Measurements from ENCODE around the gene PCDH15.

DNA sequence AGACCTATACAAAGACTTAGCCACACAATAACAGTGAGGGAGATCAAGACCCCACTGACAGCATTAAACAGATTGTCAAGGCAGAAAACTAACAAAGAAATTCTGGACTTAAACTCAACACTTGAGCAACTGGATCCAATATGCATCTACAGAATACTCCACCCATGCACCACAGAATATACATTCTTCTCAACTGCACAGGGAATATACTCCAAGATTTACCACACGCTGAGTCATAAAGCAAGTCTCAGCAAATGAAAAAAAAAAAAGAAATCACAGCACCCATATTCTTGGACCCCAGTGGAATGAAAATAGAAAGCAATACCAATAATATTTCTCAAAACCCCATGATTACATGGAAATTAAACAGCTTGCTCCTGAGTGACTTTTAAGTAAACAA, 680.2 kb downstream of the PCDH15 start:
- TF ChIP-seq, protein P1, sequence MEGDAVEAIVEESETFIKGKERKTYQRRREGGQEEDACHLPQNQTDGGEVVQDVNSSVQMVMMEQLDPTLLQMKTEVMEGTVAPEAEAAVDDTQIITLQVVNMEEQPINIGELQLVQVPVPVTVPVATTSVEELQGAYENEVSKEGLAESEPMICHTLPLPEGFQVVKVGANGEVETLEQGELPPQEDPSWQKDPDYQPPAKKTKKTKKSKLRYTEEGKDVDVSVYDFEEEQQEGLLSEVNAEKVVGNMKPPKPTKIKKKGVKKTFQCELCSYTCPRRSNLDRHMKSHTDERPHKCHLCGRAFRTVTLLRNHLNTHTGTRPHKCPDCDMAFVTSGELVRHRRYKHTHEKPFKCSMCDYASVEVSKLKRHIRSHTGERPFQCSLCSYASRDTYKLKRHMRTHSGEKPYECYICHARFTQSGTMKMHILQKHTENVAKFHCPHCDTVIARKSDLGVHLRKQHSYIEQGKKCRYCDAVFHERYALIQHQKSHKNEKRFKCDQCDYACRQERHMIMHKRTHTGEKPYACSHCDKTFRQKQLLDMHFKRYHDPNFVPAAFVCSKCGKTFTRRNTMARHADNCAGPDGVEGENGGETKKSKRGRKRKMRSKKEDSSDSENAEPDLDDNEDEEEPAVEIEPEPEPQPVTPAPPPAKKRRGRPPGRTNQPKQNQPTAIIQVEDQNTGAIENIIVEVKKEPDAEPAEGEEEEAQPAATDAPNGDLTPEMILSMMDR (IDR thresholded peaks at IDR 0.05; ENCODE audit: control extremely low read depth in 1 of 3, insufficient read depth in 1 of 3, low read depth in 1 of 3, low read length in 3 of 3), result no peak
- TF ChIP-seq KDM1A (IDR thresholded peaks at IDR 0.05; ENCODE audit: borderline replicate concordance, low read length), result no peak
- TF ChIP-seq POLR2A (IDR thresholded peaks at IDR 0.05; ENCODE audit: control extremely low read depth in 1 of 2, low read depth in 2 of 2, low read length in 2 of 2), result no peak
- TF ChIP-seq POLR2AphosphoS5 (IDR thresholded peaks at IDR 0.05; ENCODE audit: low read depth, low read length), result no peak
- no peak for TF ChIP-seq RAD21 (IDR thresholded peaks at IDR 0.05 in 1 of 2, conservative IDR thresholded peaks at IDR 0.05 in 1 of 2; ENCODE audit: low read depth in 2 of 2, low read length in 2 of 2)
- TF ChIP-seq TEAD4 (IDR thresholded peaks at IDR 0.05; ENCODE audit: low read depth, low read length), result no peak
- no peak for TF ChIP-seq CHD1 (IDR thresholded peaks at IDR 0.05; ENCODE audit: low read depth, low read length)
- no peak for TF ChIP-seq TAF1 (IDR thresholded peaks at IDR 0.05; ENCODE audit: low read depth, low read length)
